Vagina (tissue), 2 donors: ENCODE measurements around the gene AGBL4. TPM values are rescaled to one million over a fixed set of nuclear protein-coding genes. Genes with fewer than 3 reads are reported as not detected.

ENCODE experiments used
- DNase-seq, 2 donors: peaks; one replicate each; pipeline ENCODE4 v3.0.0-alpha.2; 2017; ENCODE audit errors: extremely low spot score in 2 of 2
- H3K27ac ChIP-seq: fragments of 200-600 bp; sonication (generic); one replicate; pipeline ENCODE4 v1.5.1; 2019
- H3K27me3 ChIP-seq: fragments of 200-600 bp; sonication (generic); one replicate; pipeline ENCODE4 v1.5.1; 2019
- H3K36me3 ChIP-seq, 2 donors: fragments of 200-600 bp; sonication (generic); one replicate each; pipeline ENCODE4 v1.5.1; 2017 to 2019
- H3K4me1 ChIP-seq: fragments of 200-600 bp; sonication (generic); one replicate; pipeline ENCODE4 v1.5.1; 2019
- H3K4me3 ChIP-seq, 2 donors: fragments of 200-600 bp; sonication (generic); 1 replicate in 1 of 2; 2 replicates in 1 of 2; pipeline ENCODE4 v1.5.1; 2016 to 2019
- H3K9me3 ChIP-seq: fragments of 200-600 bp; sonication (generic); one replicate; pipeline ENCODE4 v1.5.1; 2019
- POLR2A ChIP-seq, 2 donors: fragments of 450-650 bp; IDR thresholded peaks; one replicate each; pipeline ENCODE4 v1.6.1; 2017; ENCODE audit warnings: antibody characterized with exemption in 2 of 2, mild to moderate bottlenecking in 2 of 2, moderate library complexity in 2 of 2
- POLR2AphosphoS5 ChIP-seq, 2 donors: sonication (generic); formaldehyde crosslinking; IDR thresholded peaks; one replicate each; pipeline ENCODE4 v1.9.0; 2017; ENCODE audit warnings: antibody characterized with exemption in 2 of 2, mild to moderate bottlenecking in 2 of 2, low read depth in 1 of 2; ENCODE audit not compliant: insufficient read depth in 1 of 2
- intact Hi-C: fragments of 100-400 bp; cut with DNase I; formaldehyde crosslinking; loops from one replicate; pipeline ENCODE4 v1.15.1; 2023
- small RNA-seq: library from RNA; depleted of rRNA; stranded (forward); fragments of <200 nt; gene quantifications from one replicate; pipeline ENCODE3, GENCODE V24; 2016
- total RNA-seq: library from RNA; depleted of rRNA; stranded (reverse); fragments of >200 nt; gene quantifications from one replicate; pipeline ENCODE4 v1.2.3, GENCODE V29; 2016
- TF ChIP-seq, protein P1 (sequence below), 3 experiments: fragments of 450-650 bp in 2 of 3; fragments of 200-600 bp in 1 of 3; sonication (generic) in 1 of 3; IDR thresholded peaks; one replicate each; pipeline ENCODE4 v1.5.1; 2017 to 2019; ENCODE audit warnings: antibody characterized with exemption in 3 of 3, mild to moderate bottlenecking in 2 of 3, moderate library complexity in 2 of 3

The AGBL4 gene
- total RNA-seq, 1 donor from 2014 or later: not detected

- intact Hi-C loops: no loop called here
- H3K27ac ChIP-seq: no peak overlapping the region
- no peaks in the 10 kb centered on the region for H3K36me3 ChIP-seq
- TF ChIP-seq, protein P1, sequence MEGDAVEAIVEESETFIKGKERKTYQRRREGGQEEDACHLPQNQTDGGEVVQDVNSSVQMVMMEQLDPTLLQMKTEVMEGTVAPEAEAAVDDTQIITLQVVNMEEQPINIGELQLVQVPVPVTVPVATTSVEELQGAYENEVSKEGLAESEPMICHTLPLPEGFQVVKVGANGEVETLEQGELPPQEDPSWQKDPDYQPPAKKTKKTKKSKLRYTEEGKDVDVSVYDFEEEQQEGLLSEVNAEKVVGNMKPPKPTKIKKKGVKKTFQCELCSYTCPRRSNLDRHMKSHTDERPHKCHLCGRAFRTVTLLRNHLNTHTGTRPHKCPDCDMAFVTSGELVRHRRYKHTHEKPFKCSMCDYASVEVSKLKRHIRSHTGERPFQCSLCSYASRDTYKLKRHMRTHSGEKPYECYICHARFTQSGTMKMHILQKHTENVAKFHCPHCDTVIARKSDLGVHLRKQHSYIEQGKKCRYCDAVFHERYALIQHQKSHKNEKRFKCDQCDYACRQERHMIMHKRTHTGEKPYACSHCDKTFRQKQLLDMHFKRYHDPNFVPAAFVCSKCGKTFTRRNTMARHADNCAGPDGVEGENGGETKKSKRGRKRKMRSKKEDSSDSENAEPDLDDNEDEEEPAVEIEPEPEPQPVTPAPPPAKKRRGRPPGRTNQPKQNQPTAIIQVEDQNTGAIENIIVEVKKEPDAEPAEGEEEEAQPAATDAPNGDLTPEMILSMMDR (IDR thresholded peaks at IDR 0.05): no peak
- TF ChIP-seq POLR2AphosphoS5 (IDR thresholded peaks at IDR 0.05; ENCODE audit: insufficient read depth in 1 of 2, low read depth in 1 of 2) (no peak), POLR2A (IDR thresholded peaks at IDR 0.05) (no peak)
- H3K27me3 ChIP-seq: no peaks in the 10 kb centered on the region
- peaks cover 25% of the 10 kb centered on the region for H3K4me1 ChIP-seq
- no peak overlapping the region for H3K4me3 ChIP-seq
- DNase-seq: no peak
- H3K9me3 ChIP-seq: no peaks in the 10 kb centered on the region
These were observed 1531.4 kb downstream of the AGBL4 start for GRCh38 chr1:48492392-48492791.

GRCh38 chr1:48488721-48489120 lies 1535.0 kb downstream of the AGBL4 start:
- Histone ChIP-seq H3K4me1 (peaks cover 4% of the 10 kb centered on the region), H3K27me3 (no peaks in the 10 kb centered on the region), H3K4me3 (no peak overlapping the region), H3K36me3 (no peaks in the 10 kb centered on the region), H3K27ac (no peak overlapping the region), H3K9me3 (no peaks in the 10 kb centered on the region)
- no peak for DNase-seq
- TF ChIP-seq POLR2AphosphoS5 (IDR thresholded peaks at IDR 0.05; ENCODE audit: insufficient read depth in 1 of 2, low read depth in 1 of 2) (no peak), POLR2A (IDR thresholded peaks at IDR 0.05) (no peak)
- TF ChIP-seq, protein P1 (IDR thresholded peaks at IDR 0.05): no peak
- intact Hi-C loops: no loop called here

Small RNAs within 50 kb of the gene (small RNA-seq; reads per million reads assigned to genes)
- not detected for gene AL390023.1

Other genes starting within 250 kb of the AGBL4 start
- gene ELAVL4, start 85.0 kb upstream of the AGBL4 start, total RNA-seq: 2.2 TPM